ENCODE measurements around the gene ASCL5. TPM values are rescaled to one million over a fixed set of nuclear protein-coding genes. Genes with fewer than 3 reads are reported as not detected.

The ASCL5 gene
- total RNA-seq, 1 experiment from 2014 or later = not detected

- H3K36me3 ChIP-seq = peaks cover 52% of the 10 kb centered on the region
- no peaks in the 10 kb centered on the region for H3K9me3 ChIP-seq (replicated peaks)
- H3K4me1 ChIP-seq (replicated peaks) = peaks cover 15% of the 10 kb centered on the region
- H3K27ac ChIP-seq = no peak overlapping the region
- H3K27me3 ChIP-seq (replicated peaks) = no peaks in the 10 kb centered on the region
- H3K4me3 ChIP-seq = no peak overlapping the region
- no peak for DNase-seq (ENCODE audit: low read depth in 1 of 2, low spot score in 2 of 2)
Observed at GRCh38 chr1:201136355-201137023, 9.5 kb upstream of the ASCL5 start.

- H3K9me3 ChIP-seq (replicated peaks) = no peaks in the 10 kb centered on the region
- DNase-seq (ENCODE audit: low read depth in 1 of 2, low spot score in 2 of 2) = no peak
- H3K36me3 ChIP-seq = peaks cover 35% of the 10 kb centered on the region
- H3K27me3 ChIP-seq (replicated peaks) = no peaks in the 10 kb centered on the region
- H3K4me1 ChIP-seq (replicated peaks) = peaks cover 15% of the 10 kb centered on the region
- H3K27ac ChIP-seq = no peak overlapping the region
- no peak overlapping the region for H3K4me3 ChIP-seq
Observed at GRCh38 chr1:201134405-201134804, 7.4 kb upstream of the ASCL5 start.

- peaks cover 22% of the 10 kb centered on the region for H3K36me3 ChIP-seq
- no peaks in the 10 kb centered on the region for H3K9me3 ChIP-seq (replicated peaks)
- no peak overlapping the region for H3K4me3 ChIP-seq
- H3K27ac ChIP-seq = no peak overlapping the region
- no peaks in the 10 kb centered on the region for H3K27me3 ChIP-seq (replicated peaks)
- H3K4me1 ChIP-seq (replicated peaks) = no peaks in the 10 kb centered on the region; the same call in 1 of the 2 replicates
- no peak for DNase-seq (ENCODE audit: low read depth in 1 of 2, low spot score in 2 of 2)
Observed at GRCh38 chr1:201131398-201131797, 4.4 kb upstream of the ASCL5 start.

- Histone ChIP-seq H3K27ac (no peak overlapping the region), H3K27me3 (replicated peaks) (no peaks in the 10 kb centered on the region), H3K36me3 (no peaks in the 10 kb centered on the region), H3K4me3 (no peak overlapping the region), H3K4me1 (replicated peaks) (no peaks in the 10 kb centered on the region; the same call in 1 of the 2 replicates), H3K9me3 (replicated peaks) (no peaks in the 10 kb centered on the region)
- DNase-seq (ENCODE audit: low read depth in 1 of 2, low spot score in 2 of 2) = no peak
Observed at GRCh38 chr1:201128962-201129361, 2.0 kb upstream of the ASCL5 start.

GRCh38 chr1:201128476-201128875 is 1.5 kb upstream of the ASCL5 start:
- no peak for DNase-seq (ENCODE audit: low read depth in 1 of 2, low spot score in 2 of 2)
- Histone ChIP-seq H3K27me3 (replicated peaks) (no peaks in the 10 kb centered on the region; the same call in 1 of the 2 replicates), H3K4me1 (replicated peaks) (no peaks in the 10 kb centered on the region; the same call in 1 of the 2 replicates), H3K4me3 (no peak overlapping the region), H3K36me3 (no peaks in the 10 kb centered on the region), H3K9me3 (replicated peaks) (no peaks in the 10 kb centered on the region), H3K27ac (no peak overlapping the region)

- no peaks in the 10 kb centered on the region for H3K36me3 ChIP-seq
- H3K9me3 ChIP-seq (replicated peaks) = no peaks in the 10 kb centered on the region
- DNase-seq (ENCODE audit: low read depth in 1 of 2, low spot score in 2 of 2) = no peak
- H3K4me3 ChIP-seq = no peak overlapping the region
- no peaks in the 10 kb centered on the region; the same call in 1 of the 2 replicates for H3K4me1 ChIP-seq (replicated peaks)
- H3K27ac ChIP-seq = no peak overlapping the region
- H3K27me3 ChIP-seq (replicated peaks) = peaks cover 5% of the 10 kb centered on the region
Observed at GRCh38 chr1:201127755-201128455, 921 bp upstream of the ASCL5 start.

GRCh38 chr1:201126463-201126831 is 537 bp downstream of the ASCL5 start:
- H3K27ac ChIP-seq = no peak overlapping the region
- no peak for DNase-seq (ENCODE audit: low read depth in 1 of 2, low spot score in 2 of 2)
- peaks cover 9% of the 10 kb centered on the region for H3K27me3 ChIP-seq (replicated peaks)

GRCh38 chr1:201125800-201126199 is 1.2 kb downstream of the ASCL5 start:
- no peaks in the 10 kb centered on the region; the same call in 1 of the 2 replicates for H3K4me1 ChIP-seq (replicated peaks)
- no peak overlapping the region for H3K27ac ChIP-seq
- peaks cover 9% of the 10 kb centered on the region for H3K27me3 ChIP-seq (replicated peaks)
- no peak overlapping the region for H3K4me3 ChIP-seq
- H3K9me3 ChIP-seq (replicated peaks) = no peaks in the 10 kb centered on the region
- DNase-seq (ENCODE audit: low read depth in 1 of 2, low spot score in 2 of 2) = no peak
- no peaks in the 10 kb centered on the region for H3K36me3 ChIP-seq

More at GRCh38 chr1:201126463-201126831, 537 bp downstream of the ASCL5 start:
- H3K36me3 ChIP-seq = no peaks in the 10 kb centered on the region
- no peaks in the 10 kb centered on the region; the same call in 1 of the 2 replicates for H3K4me1 ChIP-seq (replicated peaks)
- no peak overlapping the region for H3K4me3 ChIP-seq
- H3K9me3 ChIP-seq (replicated peaks) = no peaks in the 10 kb centered on the region

GRCh38 chr1:201125019-201125418 is 2.0 kb downstream of the ASCL5 start:
- Histone ChIP-seq H3K4me3 (no peak overlapping the region), H3K27ac (no peak overlapping the region), H3K9me3 (replicated peaks) (no peaks in the 10 kb centered on the region), H3K27me3 (replicated peaks) (peaks cover 9% of the 10 kb centered on the region), H3K36me3 (no peaks in the 10 kb centered on the region), H3K4me1 (replicated peaks) (no peaks in the 10 kb centered on the region; the same call in 1 of the 2 replicates)
- DNase-seq (ENCODE audit: low read depth in 1 of 2, low spot score in 2 of 2) = no peak

- Histone ChIP-seq H3K27me3 (replicated peaks) (peaks cover 9% of the 10 kb centered on the region), H3K9me3 (replicated peaks) (no peaks in the 10 kb centered on the region), H3K27ac (no peak overlapping the region), H3K4me1 (replicated peaks) (no peaks in the 10 kb centered on the region; the same call in 1 of the 2 replicates), H3K4me3 (no peak overlapping the region), H3K36me3 (no peaks in the 10 kb centered on the region)
- DNase-seq (ENCODE audit: low read depth in 1 of 2, low spot score in 2 of 2) = no peak
Observed at GRCh38 chr1:201123866-201124265, 3.1 kb downstream of the ASCL5 start.

GRCh38 chr1:201122321-201122957 is 4.5 kb downstream of the ASCL5 start:
- no peak for DNase-seq (ENCODE audit: low read depth in 1 of 2, low spot score in 2 of 2)
- no peak overlapping the region for H3K4me3 ChIP-seq
- no peak overlapping the region for H3K27ac ChIP-seq
- H3K36me3 ChIP-seq = no peaks in the 10 kb centered on the region
- no peaks in the 10 kb centered on the region; the same call in 1 of the 2 replicates for H3K4me1 ChIP-seq (replicated peaks)
- no peaks in the 10 kb centered on the region for H3K9me3 ChIP-seq (replicated peaks)
- H3K27me3 ChIP-seq (replicated peaks) = peaks cover 9% of the 10 kb centered on the region

- no peak for DNase-seq (ENCODE audit: low read depth in 1 of 2, low spot score in 2 of 2)
- H3K27ac ChIP-seq = no peak overlapping the region
Observed at GRCh38 chr1:201119206-201120197, 7.5 kb downstream of the ASCL5 start.

GRCh38 chr1:201116091-201116490 is 10.9 kb downstream of the ASCL5 start:
- H3K4me1 ChIP-seq (replicated peaks) = peaks cover 9% of the 10 kb centered on the region; the same call in 1 of the 2 replicates
- no peaks in the 10 kb centered on the region for H3K36me3 ChIP-seq
- no peak for DNase-seq (ENCODE audit: low read depth in 1 of 2, low spot score in 2 of 2)
- H3K27me3 ChIP-seq (replicated peaks) = no peaks in the 10 kb centered on the region
- no peak overlapping the region for H3K4me3 ChIP-seq
- no peaks in the 10 kb centered on the region for H3K9me3 ChIP-seq (replicated peaks)
- H3K27ac ChIP-seq = no peak overlapping the region

More at GRCh38 chr1:201119206-201120197, 7.5 kb downstream of the ASCL5 start:
- H3K36me3 ChIP-seq = no peaks in the 10 kb centered on the region
- no peak overlapping the region for H3K4me3 ChIP-seq
- peaks cover 3% of the 10 kb centered on the region; the same call in 1 of the 2 replicates for H3K4me1 ChIP-seq (replicated peaks)
- H3K9me3 ChIP-seq (replicated peaks) = no peaks in the 10 kb centered on the region
- peaks cover 9% of the 10 kb centered on the region for H3K27me3 ChIP-seq (replicated peaks)
